GM12878 (cell line): ENCODE results near the gene NINL.

Experiments used
- CTCF ChIP-seq, 3 experiments: IDR thresholded peaks in 2 of 3; conservative IDR thresholded peaks in 1 of 3; 2 replicates each; pipeline ENCODE4 v1.5.1; 2011; ENCODE audit warnings: low read depth in 3 of 3, low read length in 3 of 3, mild to moderate bottlenecking in 3 of 3, control low read depth in 2 of 3, moderate library complexity in 2 of 3, inconsistent platforms in 1 of 3, mixed read lengths in 1 of 3; ENCODE audit not compliant: control insufficient read depth in 2 of 3, insufficient read depth in 1 of 3; ENCODE audit errors: extremely low read depth in 1 of 3
- EGR1 ChIP-seq, 2 experiments: IDR thresholded peaks; 1 replicate in 1 of 2; 2 replicates in 1 of 2; pipeline ENCODE4 v1.6.1; 2011 to 2012; ENCODE audit warnings: low read depth in 2 of 2, low read length in 2 of 2, borderline replicate concordance in 1 of 2, mild to moderate bottlenecking in 1 of 2, moderate library complexity in 1 of 2
- KDM1A ChIP-seq: fragments of 200-600 bp; sonication (generic); IDR thresholded peaks from 2 replicates; pipeline ENCODE4 v1.6.1; 2016; ENCODE audit warnings: borderline replicate concordance
- MTA2 ChIP-seq: fragments of 450-650 bp; IDR thresholded peaks from 2 replicates; pipeline ENCODE4 v1.6.1; 2016; ENCODE audit warnings: low read depth, mild to moderate bottlenecking, moderate library complexity
- NBN ChIP-seq: fragments of 450-650 bp; IDR thresholded peaks from 2 replicates; pipeline ENCODE4 v1.6.1; 2016
- POLR2A ChIP-seq: IDR thresholded peaks from 2 replicates; pipeline ENCODE4 v1.6.1; 2011; ENCODE audit warnings: low read depth, mild to moderate bottlenecking, low read length
- POLR2AphosphoS5 ChIP-seq: IDR thresholded peaks from 2 replicates; pipeline ENCODE4 v1.6.1; 2011; ENCODE audit warnings: mild to moderate bottlenecking, low read length, inconsistent platforms
- RCOR1 ChIP-seq: conservative IDR thresholded peaks from 2 replicates; pipeline ENCODE4 v1.6.1; 2012; ENCODE audit warnings: low read depth, low read length, improper control_type of control experiment
- YY1 ChIP-seq: IDR thresholded peaks from 2 replicates; pipeline ENCODE4 v1.6.1; 2011; ENCODE audit warnings: low read depth, mild to moderate bottlenecking, low read length
- ZNF274 ChIP-seq: IDR thresholded peaks from one replicate; pipeline ENCODE4 v1.8.0; 2011; ENCODE audit not compliant: insufficient read length, insufficient read depth

- no peak for TF ChIP-seq NBN
- TF ChIP-seq POLR2AphosphoS5, result no peak
- no peak for TF ChIP-seq RCOR1
- TF ChIP-seq POLR2A, result no peak
- no peak for TF ChIP-seq ZNF274
- TF ChIP-seq KDM1A, result no peak
- TF ChIP-seq YY1, result no peak
- no peak for TF ChIP-seq EGR1 (IDR thresholded peaks at IDR 0.05; ENCODE audit: borderline replicate concordance in 1 of 2, low read depth in 2 of 2, low read length in 2 of 2)
- TF ChIP-seq CTCF (IDR thresholded peaks at IDR 0.05 in 2 of 3, conservative IDR thresholded peaks at IDR 0.05 in 1 of 3; ENCODE audit: control insufficient read depth in 2 of 3, extremely low read depth in 1 of 3, insufficient read depth in 1 of 3, low read depth in 3 of 3, low read length in 3 of 3), result no peak
- no peak for TF ChIP-seq MTA2
Observed at GRCh38 chr20:25465243-25466135, 119.8 kb downstream of the NINL start.
